ENCODE measurements around the gene GJB4. TPM values are rescaled to one million over a fixed set of nuclear protein-coding genes. Genes with fewer than 3 reads are reported as not detected.

GJB4 gene
- total RNA-seq (2022; extraction: Qiagen RNA extraction; ENCODE audit: low read depth) = 0.03 to 0.18 TPM (median 0.08 TPM) in 4 of 5 replicates, not detected in the other

GRCh38 chr1:34759503-34760357 lies at the start of gene GJB4:
TSS of gene GJB4 (plus strand) at chr1:34759740. CDS start at chr1:34761255, 1,515 bp downstream.

GRCh38 chr1:34754964-34755637 lies 4.4 kb upstream of the GJB4 start, which contains the start of gene GJB5:
TSS of gene GJB5 (plus strand) at chr1:34755047. CDS start at chr1:34757331, 2,284 bp downstream.

GRCh38 chr1:34781071-34781843 lies 21.7 kb downstream of the GJB4 start, which contains the start of gene GJB3:
TSS of gene GJB3 (plus strand) at chr1:34781214. CDS start at chr1:34784763, 3,549 bp downstream.

GRCh38 chr1:34792868-34793727 lies 33.6 kb downstream of the GJB4 start, which contains the start of gene GJA4:
TSS of gene GJA4 (plus strand) at chr1:34792999. CDS start at chr1:34794214, 1,215 bp downstream.

Other genes with a start within 250 kb of the GJB4 start
- gene GJB5, start 4.7 kb upstream of the GJB4 start, total RNA-seq (2022; extraction: Qiagen RNA extraction; ENCODE audit: low read depth) = 0.12 TPM in 2 of 5 replicates, not detected in the others
- 5.4 to 8.1 TPM (median 6.1 TPM) in 5 replicates for gene GJB3, start 21.5 kb downstream of the GJB4 start, total RNA-seq (2022; extraction: Qiagen RNA extraction; ENCODE audit: low read depth)
- gene GJA4, start 33.3 kb downstream of the GJB4 start, total RNA-seq (2022; extraction: Qiagen RNA extraction; ENCODE audit: low read depth) = not detected in 5 replicates
- gene SMIM12, start 100.0 kb downstream of the GJB4 start, total RNA-seq (2022; extraction: Qiagen RNA extraction; ENCODE audit: low read depth) = 51.6 to 59.6 TPM (median 54.9 TPM) in 5 replicates
- gene DLGAP3, start 169.9 kb downstream of the GJB4 start, total RNA-seq (2022; extraction: Qiagen RNA extraction; ENCODE audit: low read depth) = 0.08 to 0.25 TPM (median 0.17 TPM) in 5 replicates
- 16.7 to 20.1 TPM (median 17.3 TPM) in 5 replicates for gene TMEM35B, start 225.6 kb downstream of the GJB4 start, total RNA-seq (2022; extraction: Qiagen RNA extraction; ENCODE audit: low read depth)